Stomach (tissue), 4 donors: Measurements from ENCODE around the gene FNBP1.

Experiments used
- POLR2A ChIP-seq, 4 donors: fragments of 450-650 bp; IDR thresholded peaks; one replicate each; pipeline ENCODE4 v1.6.1; 2016; ENCODE audit warnings: antibody characterized with exemption in 4 of 4, control low read depth in 2 of 4, mild to moderate bottlenecking in 1 of 4, moderate library complexity in 1 of 4
- POLR2AphosphoS5 ChIP-seq, 3 donors: sonication (generic); formaldehyde crosslinking; IDR thresholded peaks; one replicate each; pipeline ENCODE4 v1.6.1; 2016; ENCODE audit warnings: antibody characterized with exemption in 3 of 3

DNA sequence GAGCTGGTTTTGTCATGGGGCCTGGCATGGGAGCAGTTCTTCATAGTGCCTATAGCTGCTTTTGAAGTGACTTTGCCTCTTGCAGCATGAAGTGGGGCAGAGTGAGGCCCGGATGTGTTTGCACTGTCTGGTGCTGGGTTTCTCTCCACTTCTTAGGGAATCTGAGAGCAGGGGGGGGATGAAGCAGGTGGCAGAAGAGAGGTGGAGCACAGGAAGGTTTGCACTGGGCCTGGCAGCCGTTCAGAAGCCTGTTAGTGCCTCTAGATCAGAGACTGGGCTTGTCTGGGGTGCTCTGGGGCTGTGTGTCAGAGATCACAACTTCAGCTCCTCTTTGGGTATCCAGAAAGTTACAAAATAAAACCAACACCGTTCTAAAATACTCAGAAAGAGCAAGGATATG, 189.4 kb downstream of the FNBP1 start:
- no peak for TF ChIP-seq POLR2AphosphoS5 (IDR thresholded peaks at IDR 0.05)
- no peak for TF ChIP-seq POLR2A (IDR thresholded peaks at IDR 0.05)
